ENCODE data around the gene NBDY.

The NBDY gene

GRCh38 chrX:56744996-56745395 is 16.0 kb downstream of the NBDY start:
- no peak for TF ChIP-seq FOXP2 (optimal IDR thresholded peaks at IDR 0.05; ENCODE audit: borderline replicate concordance, extremely low read depth, extremely low read length, insufficient read depth)
- no peak for TF ChIP-seq REST (IDR thresholded peaks at IDR 0.05; ENCODE audit: insufficient read depth in 1 of 2, low read depth in 2 of 2, low read length in 2 of 2)
- TF ChIP-seq TAF1 (IDR thresholded peaks at IDR 0.05; ENCODE audit: borderline replicate concordance, insufficient read depth, low read length) = no peak
- no peak for TF ChIP-seq POLR2AphosphoS5 (IDR thresholded peaks at IDR 0.05; ENCODE audit: low read depth, low read length)
- no peak for TF ChIP-seq SIN3A (IDR thresholded peaks at IDR 0.05; ENCODE audit: borderline replicate concordance, insufficient read depth, low read length)

DNA sequence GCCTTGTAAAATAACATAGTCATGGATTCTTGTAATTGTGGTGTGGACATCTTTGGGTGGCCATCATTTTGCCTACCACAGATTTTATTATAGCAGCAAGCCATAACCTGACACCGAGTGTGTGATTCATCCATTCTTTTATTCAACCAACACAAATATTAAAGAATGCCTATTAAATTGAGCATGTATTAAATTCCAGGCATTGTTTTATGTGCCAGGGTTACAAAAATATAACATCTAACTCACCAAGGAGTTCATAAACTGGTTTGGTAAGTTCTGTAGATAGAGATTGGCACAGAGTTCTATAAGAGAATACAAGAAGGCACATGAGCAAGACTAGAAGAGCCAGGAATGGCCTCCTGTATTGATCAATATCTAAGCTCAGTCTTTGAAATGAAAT is 18.0 kb downstream of the NBDY start:
- no peak for TF ChIP-seq REST (IDR thresholded peaks at IDR 0.05; ENCODE audit: insufficient read depth in 1 of 2, low read depth in 2 of 2, low read length in 2 of 2)
- no peak for TF ChIP-seq SIN3A (IDR thresholded peaks at IDR 0.05; ENCODE audit: borderline replicate concordance, insufficient read depth, low read length)
- TF ChIP-seq FOXP2 (optimal IDR thresholded peaks at IDR 0.05; ENCODE audit: borderline replicate concordance, extremely low read depth, extremely low read length, insufficient read depth) = no peak
- no peak for TF ChIP-seq POLR2AphosphoS5 (IDR thresholded peaks at IDR 0.05; ENCODE audit: low read depth, low read length)
- TF ChIP-seq TAF1 (IDR thresholded peaks at IDR 0.05; ENCODE audit: borderline replicate concordance, insufficient read depth, low read length) = no peak

DNA sequence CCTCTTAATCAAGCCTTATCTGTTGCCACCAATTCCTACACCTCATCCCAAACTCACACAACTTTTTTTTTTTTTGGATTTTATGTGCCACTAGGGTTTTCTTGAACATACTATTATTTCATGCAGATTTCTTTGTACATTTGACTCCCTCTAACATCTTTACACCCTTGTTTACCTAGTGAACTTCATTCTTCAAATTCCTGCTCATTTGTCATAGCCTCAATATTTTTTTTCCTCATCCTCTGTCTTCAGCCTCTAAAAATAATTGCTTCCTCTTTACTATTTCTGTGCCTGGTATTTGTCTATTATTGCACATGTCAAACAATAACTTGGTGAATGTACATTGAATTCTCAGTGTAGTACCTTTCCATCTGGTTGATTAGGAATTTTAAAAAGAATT is 22.0 kb downstream of the NBDY start:
- TF ChIP-seq SIN3A (IDR thresholded peaks at IDR 0.05; ENCODE audit: borderline replicate concordance, insufficient read depth, low read length) = no peak
- TF ChIP-seq FOXP2 (optimal IDR thresholded peaks at IDR 0.05; ENCODE audit: borderline replicate concordance, extremely low read depth, extremely low read length, insufficient read depth) = no peak
- TF ChIP-seq POLR2AphosphoS5 (IDR thresholded peaks at IDR 0.05; ENCODE audit: low read depth, low read length) = no peak
- no peak for TF ChIP-seq TAF1 (IDR thresholded peaks at IDR 0.05; ENCODE audit: borderline replicate concordance, insufficient read depth, low read length)
- no peak for TF ChIP-seq REST (IDR thresholded peaks at IDR 0.05; ENCODE audit: insufficient read depth in 1 of 2, low read depth in 2 of 2, low read length in 2 of 2)

- TF ChIP-seq SIN3A (IDR thresholded peaks at IDR 0.05; ENCODE audit: borderline replicate concordance, insufficient read depth, low read length) = no peak
- TF ChIP-seq FOXP2 (optimal IDR thresholded peaks at IDR 0.05; ENCODE audit: borderline replicate concordance, extremely low read depth, extremely low read length, insufficient read depth) = no peak
- no peak for TF ChIP-seq TAF1 (IDR thresholded peaks at IDR 0.05; ENCODE audit: borderline replicate concordance, insufficient read depth, low read length)
- no peak for TF ChIP-seq REST (IDR thresholded peaks at IDR 0.05; ENCODE audit: insufficient read depth in 1 of 2, low read depth in 2 of 2, low read length in 2 of 2)
- no peak for TF ChIP-seq POLR2AphosphoS5 (IDR thresholded peaks at IDR 0.05; ENCODE audit: low read depth, low read length)
Observed at GRCh38 chrX:56757327-56757726, 28.3 kb downstream of the NBDY start.

DNA sequence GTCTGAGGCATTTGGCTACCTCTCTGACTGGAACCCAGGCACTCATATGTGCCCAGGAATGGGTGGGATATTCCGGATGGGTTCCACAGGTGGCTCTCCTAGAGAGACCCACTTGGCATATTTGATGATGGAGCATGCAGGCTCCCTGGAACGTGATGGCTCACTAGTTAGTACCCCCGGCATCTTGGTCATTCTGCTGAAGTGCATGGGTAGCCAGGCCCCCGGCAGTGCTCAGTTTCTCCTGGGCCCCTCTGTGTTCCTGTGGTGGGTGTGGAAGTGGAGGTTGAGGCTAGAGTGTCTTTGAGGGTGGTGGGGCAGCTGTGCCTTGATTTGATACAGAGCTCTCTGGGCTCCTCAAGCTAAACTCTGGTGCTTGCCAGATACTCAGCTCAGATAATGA is 29.4 kb downstream of the NBDY start:
- TF ChIP-seq POLR2AphosphoS5 (IDR thresholded peaks at IDR 0.05; ENCODE audit: low read depth, low read length) (no peak), FOXP2 (optimal IDR thresholded peaks at IDR 0.05; ENCODE audit: borderline replicate concordance, extremely low read depth, extremely low read length, insufficient read depth) (no peak), SIN3A (IDR thresholded peaks at IDR 0.05; ENCODE audit: borderline replicate concordance, insufficient read depth, low read length) (no peak), TAF1 (IDR thresholded peaks at IDR 0.05; ENCODE audit: borderline replicate concordance, insufficient read depth, low read length) (no peak), REST (IDR thresholded peaks at IDR 0.05; ENCODE audit: insufficient read depth in 1 of 2, low read depth in 2 of 2, low read length in 2 of 2) (no peak)
